ENCODE data around the gene POR.

Gene POR

GRCh38 chr7:75984130-75985008 is 69.4 kb downstream of the POR start:
- Histone ChIP-seq H3K36me3 (ENCODE audit: insufficient read depth, low read length) (peaks cover 74% of the 10 kb centered on the region), H3K4me1 (ENCODE audit: insufficient read depth, low read length) (no peaks in the 10 kb centered on the region), H3K9me3 (ENCODE audit: low read length) (no peaks in the 10 kb centered on the region), H3K27me3 (ENCODE audit: insufficient read depth, low read length) (no peaks in the 10 kb centered on the region), H3K4me3 (ENCODE audit: low read length) (no peak overlapping the region), H2AFZ (ENCODE audit: low read depth, low read length) (no peak overlapping the region)

DNA sequence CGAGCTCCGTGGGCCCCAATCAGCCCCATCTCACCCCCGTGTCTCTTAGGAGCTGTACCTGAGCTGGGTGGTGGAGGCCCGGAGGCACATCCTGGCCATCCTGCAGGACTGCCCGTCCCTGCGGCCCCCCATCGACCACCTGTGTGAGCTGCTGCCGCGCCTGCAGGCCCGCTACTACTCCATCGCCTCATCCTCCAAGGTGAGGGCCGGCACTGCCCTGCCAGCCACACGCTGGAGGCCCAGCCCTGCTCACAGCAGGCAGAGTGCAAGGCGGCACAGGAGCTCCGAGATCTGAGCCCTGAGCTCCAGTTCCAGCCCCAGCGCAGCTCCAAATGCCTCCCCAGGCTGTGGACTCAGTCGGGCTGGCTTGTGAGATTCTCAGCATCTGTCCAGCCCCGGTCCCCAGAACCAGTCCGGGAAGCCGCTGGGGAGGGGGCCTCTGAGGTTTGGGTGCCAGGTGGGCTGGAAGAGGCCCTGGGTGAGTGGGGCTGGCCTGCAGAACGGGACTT is 70.1 kb downstream of the POR start:
- peaks cover 71% of the 10 kb centered on the region for H3K36me3 ChIP-seq (ENCODE audit: insufficient read depth, low read length)
- H3K4me1 ChIP-seq (ENCODE audit: insufficient read depth, low read length): no peaks in the 10 kb centered on the region
- no peaks in the 10 kb centered on the region for H3K9me3 ChIP-seq (ENCODE audit: low read length)
- no peak overlapping the region for H2AFZ ChIP-seq (ENCODE audit: low read depth, low read length)
- no peaks in the 10 kb centered on the region for H3K27me3 ChIP-seq (ENCODE audit: insufficient read depth, low read length)
- no peak overlapping the region for H3K4me3 ChIP-seq (ENCODE audit: low read length)

- Histone ChIP-seq H3K4me1 (ENCODE audit: insufficient read depth, low read length) (no peaks in the 10 kb centered on the region), H3K27me3 (ENCODE audit: insufficient read depth, low read length) (no peaks in the 10 kb centered on the region), H2AFZ (ENCODE audit: low read depth, low read length) (no peak overlapping the region), H3K4me3 (ENCODE audit: low read length) (no peak overlapping the region), H3K36me3 (ENCODE audit: insufficient read depth, low read length) (peaks cover 66% of the 10 kb centered on the region), H3K9me3 (ENCODE audit: low read length) (no peaks in the 10 kb centered on the region)
Measured at GRCh38 chr7:75985518-75986146, 70.7 kb downstream of the POR start.

DNA sequence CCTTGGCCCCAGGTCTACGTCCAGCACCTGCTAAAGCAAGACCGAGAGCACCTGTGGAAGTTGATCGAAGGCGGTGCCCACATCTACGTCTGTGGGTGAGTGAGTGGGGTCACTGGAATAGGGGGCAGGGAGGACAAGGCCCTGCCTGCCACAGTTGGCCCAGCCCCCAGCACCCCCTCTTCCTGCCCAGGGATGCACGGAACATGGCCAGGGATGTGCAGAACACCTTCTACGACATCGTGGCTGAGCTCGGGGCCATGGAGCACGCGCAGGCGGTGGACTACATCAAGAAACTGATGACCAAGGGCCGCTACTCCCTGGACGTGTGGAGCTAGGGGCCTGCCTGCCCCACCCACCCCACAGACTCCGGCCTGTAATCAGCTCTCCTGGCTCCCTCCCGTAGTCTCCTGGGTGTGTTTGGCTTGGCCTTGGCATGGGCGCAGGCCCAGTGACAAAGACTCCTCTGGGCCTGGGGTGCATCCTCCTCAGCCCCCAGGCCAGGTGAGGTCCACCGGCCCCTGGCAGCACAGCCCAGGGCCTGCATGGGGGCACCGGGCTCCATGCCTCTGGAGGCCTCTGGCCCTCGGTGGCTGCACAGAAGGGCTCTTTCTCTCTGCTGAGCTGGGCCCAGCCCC is 71.3 kb downstream of the POR start:
- no peaks in the 10 kb centered on the region for H3K27me3 ChIP-seq (ENCODE audit: insufficient read depth, low read length)
- H3K4me1 ChIP-seq (ENCODE audit: insufficient read depth, low read length): no peaks in the 10 kb centered on the region
- H3K36me3 ChIP-seq (ENCODE audit: insufficient read depth, low read length): peaks cover 60% of the 10 kb centered on the region
- no peaks in the 10 kb centered on the region for H3K9me3 ChIP-seq (ENCODE audit: low read length)
- no peak overlapping the region for H2AFZ ChIP-seq (ENCODE audit: low read depth, low read length)
- H3K4me3 ChIP-seq (ENCODE audit: low read length): no peak overlapping the region

GRCh38 chr7:75987026-75987804 is 72.3 kb downstream of the POR start:
- Histone ChIP-seq H3K27me3 (ENCODE audit: insufficient read depth, low read length) (no peaks in the 10 kb centered on the region), H2AFZ (ENCODE audit: low read depth, low read length) (no peak overlapping the region), H3K36me3 (ENCODE audit: insufficient read depth, low read length) (peaks cover 50% of the 10 kb centered on the region), H3K4me3 (ENCODE audit: low read length) (no peak overlapping the region), H3K9me3 (ENCODE audit: low read length) (no peaks in the 10 kb centered on the region), H3K4me1 (ENCODE audit: insufficient read depth, low read length) (no peaks in the 10 kb centered on the region)

- no peaks in the 10 kb centered on the region for H3K9me3 ChIP-seq (ENCODE audit: low read length)
- H3K36me3 ChIP-seq (ENCODE audit: insufficient read depth, low read length): peaks cover 44% of the 10 kb centered on the region
- no peaks in the 10 kb centered on the region for H3K4me1 ChIP-seq (ENCODE audit: insufficient read depth, low read length)
- no peak overlapping the region for H3K4me3 ChIP-seq (ENCODE audit: low read length)
- no peak overlapping the region for H2AFZ ChIP-seq (ENCODE audit: low read depth, low read length)
- no peaks in the 10 kb centered on the region for H3K27me3 ChIP-seq (ENCODE audit: insufficient read depth, low read length)
Measured at GRCh38 chr7:75987805-75988567, 73.0 kb downstream of the POR start.

DNA sequence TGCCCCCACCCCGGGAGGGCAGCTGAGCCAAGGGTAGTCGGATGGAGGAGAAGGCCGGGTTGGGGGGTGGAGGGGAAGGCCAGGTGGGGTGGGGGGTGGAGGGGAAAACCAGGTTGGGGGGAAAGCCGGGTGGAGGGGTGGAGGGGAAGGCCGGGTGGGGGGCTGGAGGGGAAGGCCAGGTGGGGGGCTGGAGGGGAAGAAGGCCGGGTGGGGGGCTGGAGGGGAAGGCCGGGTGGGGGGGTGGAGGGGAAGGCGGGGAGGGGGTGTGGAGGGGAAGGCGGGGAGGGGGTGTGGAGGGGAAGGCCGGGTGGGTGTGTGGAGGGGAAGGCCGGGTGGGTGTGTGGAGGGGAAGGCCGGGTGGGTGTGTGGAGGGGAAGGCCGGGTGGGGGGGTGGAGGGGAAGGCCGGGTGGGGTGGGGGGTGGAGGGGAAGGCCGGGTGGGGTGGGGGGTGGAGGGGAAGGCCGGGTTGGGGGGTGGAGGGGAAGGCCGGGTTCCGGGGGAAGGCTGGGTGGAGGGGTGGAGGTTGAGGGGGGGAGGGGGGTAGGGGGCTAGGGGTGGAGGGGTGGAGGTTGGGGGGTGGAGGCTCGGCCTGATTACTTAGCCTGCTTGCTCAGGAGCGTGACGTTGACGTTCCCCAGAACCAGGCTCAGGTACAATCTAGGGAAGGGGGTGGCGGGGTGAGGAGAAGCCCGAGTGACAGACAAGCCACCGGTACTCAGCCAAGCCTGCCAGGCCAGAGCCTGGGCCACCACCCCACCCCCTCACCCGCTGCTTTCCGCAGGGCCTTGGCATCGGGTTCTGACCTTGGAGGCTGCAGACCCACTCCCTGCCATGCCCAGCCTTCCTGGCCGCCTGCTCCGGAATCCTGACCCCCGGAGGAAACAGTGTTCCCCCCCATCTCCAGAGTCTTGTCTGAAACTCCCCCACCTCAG is 73.9 kb downstream of the POR start:
- Histone ChIP-seq H2AFZ (ENCODE audit: low read depth, low read length) (no peak overlapping the region), H3K27me3 (ENCODE audit: insufficient read depth, low read length) (no peaks in the 10 kb centered on the region), H3K4me1 (ENCODE audit: insufficient read depth, low read length) (peaks cover 7% of the 10 kb centered on the region), H3K36me3 (ENCODE audit: insufficient read depth, low read length) (peaks cover 38% of the 10 kb centered on the region), H3K9me3 (ENCODE audit: low read length) (no peaks in the 10 kb centered on the region), H3K4me3 (ENCODE audit: low read length) (no peak overlapping the region)

GRCh38 chr7:75989500-75990388 is 74.8 kb downstream of the POR start:
- H3K36me3 ChIP-seq (ENCODE audit: insufficient read depth, low read length): peaks cover 31% of the 10 kb centered on the region
- H2AFZ ChIP-seq (ENCODE audit: low read depth, low read length): no peak overlapping the region
- no peak overlapping the region for H3K4me3 ChIP-seq (ENCODE audit: low read length)
- no peaks in the 10 kb centered on the region for H3K27me3 ChIP-seq (ENCODE audit: insufficient read depth, low read length)
- H3K4me1 ChIP-seq (ENCODE audit: insufficient read depth, low read length): peaks cover 9% of the 10 kb centered on the region
- no peaks in the 10 kb centered on the region for H3K9me3 ChIP-seq (ENCODE audit: low read length)

DNA sequence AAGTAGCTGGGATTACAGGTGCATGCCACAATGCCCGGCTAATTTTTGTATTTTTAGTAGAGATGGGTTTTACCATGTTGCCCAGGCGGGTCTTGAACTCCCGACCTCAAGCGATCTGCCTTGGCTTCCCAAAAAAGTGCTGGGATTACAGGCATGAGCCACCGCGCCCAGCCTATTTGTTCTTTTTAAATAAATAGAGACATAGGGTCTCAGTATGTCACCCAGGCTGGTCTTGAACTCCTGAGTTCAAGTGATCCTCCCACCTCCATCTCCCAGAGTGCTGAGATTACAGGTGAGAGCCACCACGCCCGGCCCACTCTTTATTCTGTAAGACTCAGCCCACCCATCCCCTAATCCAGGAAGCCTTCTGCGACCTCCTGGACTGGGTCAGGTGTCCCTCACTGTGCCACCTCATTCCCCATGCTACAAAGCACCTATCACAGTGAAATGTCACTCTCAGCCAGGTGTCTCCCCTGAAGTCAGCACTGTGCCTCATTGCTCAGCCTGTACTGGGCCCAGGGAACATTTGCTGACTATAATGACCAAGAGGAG is 76.7 kb downstream of the POR start:
- Histone ChIP-seq H2AFZ (ENCODE audit: low read depth, low read length) (no peak overlapping the region), H3K4me1 (ENCODE audit: insufficient read depth, low read length) (peaks cover 15% of the 10 kb centered on the region), H3K27me3 (ENCODE audit: insufficient read depth, low read length) (no peaks in the 10 kb centered on the region), H3K9me3 (ENCODE audit: low read length) (no peaks in the 10 kb centered on the region), H3K36me3 (ENCODE audit: insufficient read depth, low read length) (peaks cover 22% of the 10 kb centered on the region), H3K4me3 (ENCODE audit: low read length) (no peak overlapping the region)

GRCh38 chr7:75992083-75992755 is 77.3 kb downstream of the POR start:
- Histone ChIP-seq H3K4me3 (ENCODE audit: low read length) (no peak overlapping the region), H3K36me3 (ENCODE audit: insufficient read depth, low read length) (peaks cover 17% of the 10 kb centered on the region), H2AFZ (ENCODE audit: low read depth, low read length) (no peak overlapping the region), H3K4me1 (ENCODE audit: insufficient read depth, low read length) (peaks cover 15% of the 10 kb centered on the region), H3K9me3 (ENCODE audit: low read length) (no peaks in the 10 kb centered on the region), H3K27me3 (ENCODE audit: insufficient read depth, low read length) (no peaks in the 10 kb centered on the region)

Measured in neuron (in vitro differentiated cells).